HFF-Myc (cell line): ENCODE data around the gene ITGB2.

Source experiments
- DNase-seq: peaks from one replicate; pipeline ENCODE4 v3.0.0-alpha.2; 2011; ENCODE audit warnings: low read depth; ENCODE audit errors: extremely low read depth
- H3K4me3 ChIP-seq: replicated peaks from 2 replicates; pipeline ENCODE4 v1.5.1; 2011; ENCODE audit warnings: low read depth, mild to moderate bottlenecking, control low read depth, low read length
- TF ChIP-seq, protein P1 (sequence below): IDR thresholded peaks from 2 replicates; pipeline ENCODE4 v1.5.1; 2012; ENCODE audit warnings: mild to moderate bottlenecking, low read depth, low read length, control low read depth; ENCODE audit errors: missing control alignments

The ITGB2 gene

DNA sequence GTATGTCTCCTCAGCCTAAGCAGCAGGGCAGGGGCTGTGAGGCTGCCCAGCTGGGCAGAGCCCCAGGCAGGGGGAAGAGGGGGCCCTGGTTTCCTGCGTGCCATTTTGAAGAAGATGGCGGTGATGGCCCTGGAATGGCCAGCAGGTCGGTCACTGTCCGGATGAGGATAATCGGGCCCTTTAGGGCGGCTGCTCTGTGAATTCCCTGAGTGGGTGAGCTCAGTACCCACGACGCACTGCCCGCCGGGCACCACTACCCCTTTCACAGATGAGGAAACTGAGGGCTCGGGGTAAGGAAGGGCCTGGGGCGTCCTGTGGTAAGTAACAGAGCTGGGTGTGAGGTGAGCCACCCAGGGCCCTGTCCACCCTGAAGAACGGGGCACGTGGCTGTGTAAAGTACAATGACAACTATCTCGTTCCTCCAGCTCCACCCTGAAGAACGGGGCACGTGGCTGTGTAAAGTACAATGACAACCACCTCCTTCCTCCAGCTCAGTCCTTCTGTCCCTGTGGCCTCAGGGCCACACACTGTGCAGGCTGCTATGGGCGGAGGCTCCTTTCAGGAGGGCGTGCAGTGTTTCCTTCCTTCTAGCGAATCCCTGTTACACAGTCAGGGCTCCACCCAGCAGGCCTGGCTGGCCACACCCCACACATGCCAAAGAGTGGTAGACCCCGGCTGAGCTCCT lies 23.2 kb downstream of the ITGB2 start:
- no peak for DNase-seq
- TF ChIP-seq, protein P1, sequence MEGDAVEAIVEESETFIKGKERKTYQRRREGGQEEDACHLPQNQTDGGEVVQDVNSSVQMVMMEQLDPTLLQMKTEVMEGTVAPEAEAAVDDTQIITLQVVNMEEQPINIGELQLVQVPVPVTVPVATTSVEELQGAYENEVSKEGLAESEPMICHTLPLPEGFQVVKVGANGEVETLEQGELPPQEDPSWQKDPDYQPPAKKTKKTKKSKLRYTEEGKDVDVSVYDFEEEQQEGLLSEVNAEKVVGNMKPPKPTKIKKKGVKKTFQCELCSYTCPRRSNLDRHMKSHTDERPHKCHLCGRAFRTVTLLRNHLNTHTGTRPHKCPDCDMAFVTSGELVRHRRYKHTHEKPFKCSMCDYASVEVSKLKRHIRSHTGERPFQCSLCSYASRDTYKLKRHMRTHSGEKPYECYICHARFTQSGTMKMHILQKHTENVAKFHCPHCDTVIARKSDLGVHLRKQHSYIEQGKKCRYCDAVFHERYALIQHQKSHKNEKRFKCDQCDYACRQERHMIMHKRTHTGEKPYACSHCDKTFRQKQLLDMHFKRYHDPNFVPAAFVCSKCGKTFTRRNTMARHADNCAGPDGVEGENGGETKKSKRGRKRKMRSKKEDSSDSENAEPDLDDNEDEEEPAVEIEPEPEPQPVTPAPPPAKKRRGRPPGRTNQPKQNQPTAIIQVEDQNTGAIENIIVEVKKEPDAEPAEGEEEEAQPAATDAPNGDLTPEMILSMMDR = no peak

DNA sequence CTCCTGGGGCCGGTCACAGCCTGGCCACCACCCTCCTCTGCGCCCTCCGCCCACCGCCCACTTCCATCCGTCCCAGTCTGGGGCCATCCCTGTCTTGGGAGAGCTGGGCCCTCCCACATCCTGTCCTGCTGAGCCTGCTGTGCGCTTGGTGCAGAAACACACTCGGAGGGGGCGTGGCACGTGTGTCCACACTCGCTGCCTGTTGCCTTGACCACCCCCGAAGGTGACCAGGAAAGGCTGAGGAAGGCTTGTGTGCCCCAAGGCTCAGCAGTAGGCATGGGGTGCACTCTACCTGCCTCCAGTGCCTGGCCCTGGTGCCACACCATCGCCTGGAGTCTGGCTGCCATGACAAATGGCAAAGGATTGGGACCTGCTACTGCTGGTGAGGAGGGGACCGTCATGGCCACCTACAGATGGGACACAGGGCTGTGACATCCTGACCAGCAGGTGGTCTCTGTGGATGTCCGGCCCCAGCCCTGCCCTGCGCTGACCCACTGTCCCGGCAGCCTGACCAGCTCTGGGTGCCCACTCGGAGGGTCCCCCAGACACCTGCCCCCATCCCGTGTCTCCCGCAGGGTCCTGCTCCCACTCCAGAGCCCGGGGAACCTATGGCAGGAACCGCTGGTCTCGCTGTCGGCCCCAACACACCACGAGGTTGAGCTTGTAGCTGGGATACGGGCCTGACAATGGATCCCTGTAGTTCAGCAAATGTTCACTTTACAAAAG lies 24.0 kb downstream of the ITGB2 start:
- DNase-seq = no peak
- TF ChIP-seq, protein P1 = no peak
- H3K4me3 ChIP-seq = no peak overlapping the region

More for the DNA sequence above, 23.2 kb downstream of the ITGB2 start:
- H3K4me3 ChIP-seq = no peak overlapping the region

DNA sequence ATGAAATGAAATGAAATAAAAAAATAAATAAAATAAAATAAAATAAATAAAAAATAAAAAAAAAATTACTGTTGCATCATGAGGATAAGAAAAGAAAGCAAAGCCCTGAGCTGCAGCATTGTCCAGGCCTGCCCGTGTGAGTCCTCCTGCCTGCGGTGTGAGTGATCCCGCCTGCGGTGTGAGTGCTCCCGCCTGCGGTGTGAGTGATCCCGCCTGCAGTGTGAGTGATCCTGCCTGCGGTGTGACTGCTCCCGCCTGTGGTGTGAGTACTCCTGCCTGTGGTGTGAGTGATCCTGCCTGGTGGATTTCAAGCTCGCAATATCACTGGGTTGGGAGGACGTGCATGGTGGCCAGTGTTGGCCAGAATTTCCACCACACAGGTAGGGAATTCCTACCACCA lies 24.8 kb downstream of the ITGB2 start:
- TF ChIP-seq, protein P1 = no peak
- H3K4me3 ChIP-seq = no peak overlapping the region
- no peak for DNase-seq

DNA sequence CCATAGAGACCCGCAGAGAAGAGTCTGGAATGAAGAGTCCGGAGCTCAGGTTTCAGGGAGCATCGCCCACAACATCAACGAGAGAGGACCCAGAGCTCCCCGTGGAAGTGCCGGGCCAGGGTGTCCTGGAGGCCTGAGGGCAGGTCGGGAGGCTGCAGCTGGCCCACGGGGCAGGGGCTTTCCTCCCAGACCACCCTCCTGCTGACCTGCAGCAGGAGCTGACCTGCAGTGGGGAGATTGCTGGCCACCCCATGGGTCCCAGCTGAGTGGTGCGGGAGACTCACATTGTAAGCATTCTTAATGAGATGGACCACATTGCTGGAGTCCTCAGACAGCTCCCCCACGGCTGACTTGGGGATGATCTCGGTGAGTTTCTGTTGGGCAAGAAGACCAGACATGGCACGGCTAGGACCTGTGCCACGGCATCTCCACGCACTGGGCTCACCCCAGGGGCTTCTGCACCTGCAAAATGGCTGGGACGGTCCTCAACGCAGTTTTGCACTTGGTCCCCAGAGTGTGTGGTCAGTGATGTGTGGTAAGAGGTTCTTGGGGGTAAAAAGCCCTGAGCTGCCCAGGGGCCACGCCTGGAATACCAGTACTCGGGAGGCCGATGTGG lies 25.9 kb downstream of the ITGB2 start:
- H3K4me3 ChIP-seq = no peak overlapping the region
- TF ChIP-seq, protein P1 = no peak
- no peak for DNase-seq

DNA sequence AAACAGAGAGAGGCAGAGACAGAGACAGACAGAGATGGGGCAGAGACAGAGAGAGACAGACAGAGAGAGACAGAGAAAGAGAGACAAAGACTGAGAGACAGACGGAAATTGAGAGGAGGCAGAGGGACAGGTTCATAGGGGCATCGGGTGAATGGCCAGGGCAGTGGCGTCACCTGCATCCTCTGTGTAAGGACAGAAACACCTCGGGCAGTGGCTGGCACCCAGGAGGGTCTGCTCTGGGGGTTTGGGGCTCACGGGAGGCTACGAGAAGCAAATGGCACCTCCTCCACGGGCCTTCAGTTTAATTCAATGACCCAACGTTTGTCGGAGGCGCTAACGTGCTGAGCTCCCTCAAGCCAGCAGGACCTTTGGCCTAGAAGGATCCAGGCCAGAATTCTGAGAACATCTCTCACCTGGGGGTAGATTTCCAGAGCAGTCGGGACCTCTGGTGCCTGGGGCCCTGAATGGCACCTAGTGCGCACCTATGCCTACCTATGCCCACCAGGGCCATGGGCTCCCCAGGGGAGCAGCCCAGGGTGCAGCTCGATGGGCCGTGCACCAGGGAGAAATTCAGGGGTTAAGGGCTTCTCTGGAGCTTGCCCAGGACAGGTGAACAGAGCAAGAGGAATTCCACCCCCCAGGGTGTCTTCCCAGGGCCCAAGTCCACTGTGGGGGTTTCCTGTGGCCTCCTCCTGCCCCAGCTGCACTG lies 26.6 kb downstream of the ITGB2 start:
- TF ChIP-seq, protein P1 = no peak
- DNase-seq = no peak
- no peak overlapping the region for H3K4me3 ChIP-seq

DNA sequence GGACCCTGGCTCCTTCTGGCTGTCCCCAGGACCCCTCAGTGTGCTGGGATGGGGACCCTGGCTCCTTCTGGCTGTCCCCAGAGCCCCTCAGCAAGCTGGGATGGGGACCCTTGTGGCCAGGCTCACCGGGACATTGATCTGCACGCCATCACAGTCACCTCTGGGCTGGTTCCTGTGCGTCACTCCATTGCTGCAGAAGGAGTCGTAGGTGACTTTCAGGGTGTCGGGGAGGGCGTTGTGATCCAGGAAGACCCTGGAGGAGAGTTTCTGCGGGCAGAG lies 27.5 kb downstream of the ITGB2 start:
- no peak for DNase-seq
- TF ChIP-seq, protein P1 = no peak
- no peak overlapping the region for H3K4me3 ChIP-seq
